ENCODE measurements around the gene TPGS1.
A peak's percentile ranks its signal among the peaks of the same experiment; 100 is the strongest.

The TPGS1 gene

GRCh38 chr19:495402-496111 is 11.7 kb upstream of the TPGS1 start:
- no peak for DNase-seq (ENCODE audit: low read depth, low spot score)

- DNase-seq (ENCODE audit: low read depth, low spot score), result no peak
Observed at GRCh38 chr19:496112-496665, 11.1 kb upstream of the TPGS1 start, which contains the start of gene MADCAM1. TSS of gene MADCAM1 (plus strand) at chr19:496486. CDS start at chr19:496500, 14 bp downstream.

GRCh38 chr19:496986-497385 is 10.3 kb upstream of the TPGS1 start:
- no peak for DNase-seq (ENCODE audit: low read depth, low spot score)

GRCh38 chr19:497491-497868 is 9.8 kb upstream of the TPGS1 start:
- no peak for DNase-seq (ENCODE audit: low read depth, low spot score)

- DNase-seq (ENCODE audit: low read depth, low spot score), result no peak
Observed at GRCh38 chr19:497869-498510, 9.3 kb upstream of the TPGS1 start.

- no peak for DNase-seq (ENCODE audit: low read depth, low spot score)
Observed at GRCh38 chr19:498511-498891, 8.8 kb upstream of the TPGS1 start.

GRCh38 chr19:498977-499623 is 8.2 kb upstream of the TPGS1 start:
- no peak for DNase-seq (ENCODE audit: low read depth, low spot score)

GRCh38 chr19:501646-502045 is 5.7 kb upstream of the TPGS1 start:
- DNase-seq (ENCODE audit: low read depth, low spot score), result no peak

GRCh38 chr19:504616-505015 is 2.7 kb upstream of the TPGS1 start:
- DNase-seq (ENCODE audit: low read depth, low spot score), result no peak

- DNase-seq (ENCODE audit: low read depth, low spot score), result peak; percentile 100
Observed at GRCh38 chr19:506404-507285, 652 bp upstream of the TPGS1 start.

GRCh38 chr19:508204-509150 is 1.2 kb downstream of the TPGS1 start:
- no peak for DNase-seq (ENCODE audit: low read depth, low spot score)

GRCh38 chr19:510606-511100 is 3.4 kb downstream of the TPGS1 start:
- DNase-seq (ENCODE audit: low read depth, low spot score), result no peak

- no peak for DNase-seq (ENCODE audit: low read depth, low spot score)
Observed at GRCh38 chr19:511101-511851, 4.0 kb downstream of the TPGS1 start.

GRCh38 chr19:512547-513365 is 5.5 kb downstream of the TPGS1 start:
- no peak for DNase-seq (ENCODE audit: low read depth, low spot score)

- no peak for DNase-seq (ENCODE audit: low read depth, low spot score)
Observed at GRCh38 chr19:513368-514165, 6.3 kb downstream of the TPGS1 start.

GRCh38 chr19:514166-514663 is 6.9 kb downstream of the TPGS1 start:
- no peak for DNase-seq (ENCODE audit: low read depth, low spot score)

GRCh38 chr19:517721-518597 is 10.7 kb downstream of the TPGS1 start:
- DNase-seq (ENCODE audit: low read depth, low spot score), result no peak
